ENCODE data around the gene ZBED4. TPM values are rescaled to one million over a fixed set of nuclear protein-coding genes. Genes with fewer than 3 reads are reported as not detected.

Gene ZBED4
- total RNA-seq, 2 experiments from 2014 or later, result 17.3 to 17.4 TPM

DNA sequence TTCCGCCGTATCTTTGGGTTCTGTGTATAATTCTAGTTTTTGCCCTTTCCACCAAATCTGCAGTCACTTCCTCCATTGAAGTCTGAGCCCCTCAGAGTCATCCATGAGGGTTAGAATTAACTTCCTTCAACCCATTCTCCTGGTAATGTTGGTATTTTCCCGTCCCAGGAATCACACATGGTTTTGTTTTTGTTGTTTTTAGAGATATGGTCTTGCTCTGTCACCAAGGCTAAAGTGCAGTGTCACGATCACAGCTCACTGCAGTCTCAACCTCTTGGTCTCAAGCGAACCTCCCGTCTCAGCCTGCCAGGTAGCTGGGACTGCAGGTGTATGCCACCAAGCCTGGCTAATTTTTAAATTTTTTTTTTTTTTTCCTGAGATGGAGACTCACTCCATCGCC lies 18.7 kb downstream of the ZBED4 start:
- H3K27ac Mint-ChIP-seq, result no peak overlapping the region
- ChIA-PET POLR2A (interaction anchor here (0.6 kb wide), 1 partner anchor 221 kb away, joined by 3 read pairs; no protein-coding TSS in a partner anchor), CTCF (interaction anchor here (0.6 to 1.3 kb wide), 3 partner anchors 9 to 445 kb away, joined by 3 to 4 read pairs (median 3); no protein-coding TSS in a partner anchor)
- peaks cover 44% of the 10 kb centered on the region for H3K4me1 Mint-ChIP-seq
- H3K9me3 Mint-ChIP-seq (ENCODE audit: low read depth), result peaks cover 13% of the 10 kb centered on the region
- intact Hi-C loops (cut with DNase I, micrococcal nuclease), result no loop called here
- DNase-seq (no peak), ATAC-seq (no peak)
- no peak overlapping the region for H3K4me3 Mint-ChIP-seq
- no peaks in the 10 kb centered on the region for H3K27me3 Mint-ChIP-seq
- H3K36me3 Mint-ChIP-seq (ENCODE audit: low read depth), result peaks cover 49% of the 10 kb centered on the region

GRCh38 chr22:49873228-49873940 lies 19.7 kb downstream of the ZBED4 start:
- Mint-ChIP-seq H3K9me3 (ENCODE audit: low read depth) (peaks cover 13% of the 10 kb centered on the region), H3K27me3 (no peaks in the 10 kb centered on the region), H3K4me1 (peaks cover 35% of the 10 kb centered on the region), H3K27ac (no peak overlapping the region), H3K4me3 (no peak overlapping the region), H3K36me3 (ENCODE audit: low read depth) (peaks cover 46% of the 10 kb centered on the region)
- ChIA-PET POLR2A (interaction anchor here (0.9 kb wide), 1 partner anchor 11 kb away, joined by 5 read pairs; no protein-coding TSS in a partner anchor), CTCF (interaction anchor here (0.6 kb wide), 1 partner anchor 446 kb away, joined by 3 read pairs; no protein-coding TSS in a partner anchor)
- intact Hi-C loops (cut with DNase I, micrococcal nuclease), result no loop called here
- DNase-seq (no peak), ATAC-seq (no peak)

GRCh38 chr22:49877642-49878041 lies 24.0 kb downstream of the ZBED4 start:
- Mint-ChIP-seq H3K36me3 (ENCODE audit: low read depth) (peaks cover 28% of the 10 kb centered on the region), H3K4me3 (no peak overlapping the region), H3K27me3 (no peaks in the 10 kb centered on the region), H3K27ac (no peak overlapping the region), H3K9me3 (ENCODE audit: low read depth) (no peaks in the 10 kb centered on the region), H3K4me1 (peaks cover 36% of the 10 kb centered on the region)
- ATAC-seq (no peak), DNase-seq (no peak)
- intact Hi-C loops (cut with DNase I, micrococcal nuclease), result no loop called here
- POLR2A ChIA-PET, result no interaction called here
- CTCF ChIA-PET, result interaction anchor here (0.7 kb wide), 1 partner anchor 10 kb away, joined by 3 read pairs; no protein-coding TSS in a partner anchor

GRCh38 chr22:49878206-49878605 lies 24.6 kb downstream of the ZBED4 start:
- no peak for ATAC-seq
- no peaks in the 10 kb centered on the region for H3K27me3 Mint-ChIP-seq
- no peak for DNase-seq
- H3K9me3 Mint-ChIP-seq (ENCODE audit: low read depth), result no peaks in the 10 kb centered on the region
- H3K27ac Mint-ChIP-seq, result no peak overlapping the region
- peaks cover 35% of the 10 kb centered on the region for H3K4me1 Mint-ChIP-seq
- intact Hi-C loops (cut with DNase I, micrococcal nuclease), result no loop called here
- H3K4me3 Mint-ChIP-seq, result no peak overlapping the region
- ChIA-PET POLR2A (no interaction called here), CTCF (no interaction called here)
- peaks cover 30% of the 10 kb centered on the region for H3K36me3 Mint-ChIP-seq (ENCODE audit: low read depth)

- peak overlapping the region; percentile 7 for H3K4me3 Mint-ChIP-seq
- DNase-seq (no peak), ATAC-seq (no peak)
- H3K27me3 Mint-ChIP-seq, result no peaks in the 10 kb centered on the region
- intact Hi-C loops (cut with DNase I, micrococcal nuclease), result no loop called here
- peaks cover 30% of the 10 kb centered on the region for H3K4me1 Mint-ChIP-seq
- ChIA-PET CTCF (interaction anchor here (1.2 kb wide), 1 partner anchor 20 kb away, joined by 3 read pairs; no protein-coding TSS in a partner anchor), POLR2A (no interaction called here)
- no peaks in the 10 kb centered on the region for H3K9me3 Mint-ChIP-seq (ENCODE audit: low read depth)
- H3K27ac Mint-ChIP-seq, result peak overlapping the region; percentile 39
- peaks cover 37% of the 10 kb centered on the region for H3K36me3 Mint-ChIP-seq (ENCODE audit: low read depth)
These were observed 26.2 kb downstream of the ZBED4 start for GRCh38 chr22:49879871-49880270.

DNA sequence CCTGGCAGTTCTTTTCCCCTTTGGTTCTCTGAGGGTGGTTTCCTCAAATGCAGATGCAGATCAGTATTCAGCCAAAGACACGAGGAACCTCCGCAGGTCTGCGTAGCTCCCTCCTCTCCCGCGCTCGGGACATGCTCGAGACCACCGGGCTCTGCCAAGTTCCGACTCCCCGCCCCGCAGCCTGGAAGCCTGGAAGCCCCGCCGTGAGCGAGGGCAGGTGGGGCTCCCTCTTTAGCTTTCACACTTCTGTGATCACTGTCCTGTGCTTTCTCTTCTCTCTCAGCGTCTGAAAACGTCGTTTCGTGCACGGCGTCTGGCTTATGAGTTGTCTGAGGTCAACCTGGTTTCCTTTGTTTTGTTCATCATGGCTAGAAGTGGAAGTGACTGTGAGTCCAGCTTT lies 26.6 kb downstream of the ZBED4 start:
- ATAC-seq, result peak; percentile 68
- Mint-ChIP-seq H3K9me3 (ENCODE audit: low read depth) (no peaks in the 10 kb centered on the region), H3K27me3 (no peaks in the 10 kb centered on the region), H3K27ac (peak overlapping the region; percentile 39), H3K36me3 (ENCODE audit: low read depth) (peaks cover 37% of the 10 kb centered on the region), H3K4me3 (peak overlapping the region; percentile 7), H3K4me1 (peaks cover 28% of the 10 kb centered on the region)
- POLR2A ChIA-PET, result no interaction called here
- intact Hi-C loops (cut with DNase I, micrococcal nuclease), result no loop called here
- CTCF ChIA-PET, result interaction anchor here (1.2 kb wide), 1 partner anchor 20 kb away, joined by 3 read pairs; no protein-coding TSS in a partner anchor
- DNase-seq, result peak; percentile 45

DNA sequence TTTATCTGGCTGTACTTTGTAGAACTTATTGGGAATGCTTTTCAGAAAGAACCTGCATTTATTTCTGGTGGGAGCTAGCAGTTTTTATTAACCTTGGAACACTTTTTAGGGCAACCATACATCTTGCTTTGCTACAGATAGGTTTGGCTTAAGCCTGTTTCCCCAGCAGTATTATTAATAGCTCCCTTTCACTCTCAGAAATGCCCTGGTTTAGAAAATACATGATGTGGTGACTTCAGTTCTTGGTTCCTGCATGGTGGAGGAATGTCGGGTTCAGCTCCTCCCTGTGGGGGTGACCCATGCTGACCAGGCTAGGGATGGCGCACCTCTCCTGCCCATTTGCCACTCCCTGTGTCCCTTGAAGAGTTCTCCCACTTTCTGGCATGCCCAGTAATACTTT lies 28.2 kb downstream of the ZBED4 start:
- no peaks in the 10 kb centered on the region for H3K9me3 Mint-ChIP-seq (ENCODE audit: low read depth)
- ChIA-PET CTCF (interaction anchor here (1.0 to 1.4 kb wide), 4 partner anchors 10 to 27 kb away, joined by 3 to 5 read pairs (median 3); no protein-coding TSS in a partner anchor), POLR2A (no interaction called here)
- no peak for ATAC-seq
- intact Hi-C loops (cut with DNase I, micrococcal nuclease), result no loop called here
- H3K27me3 Mint-ChIP-seq, result no peaks in the 10 kb centered on the region
- peaks cover 43% of the 10 kb centered on the region for H3K36me3 Mint-ChIP-seq (ENCODE audit: low read depth)
- no peak for DNase-seq
- H3K4me3 Mint-ChIP-seq, result no peak overlapping the region
- H3K4me1 Mint-ChIP-seq, result peaks cover 28% of the 10 kb centered on the region
- no peak overlapping the region for H3K27ac Mint-ChIP-seq

GRCh38 chr22:49882519-49883293 lies 29.1 kb downstream of the ZBED4 start:
- no peak for DNase-seq
- no peak overlapping the region for H3K27ac Mint-ChIP-seq
- no peaks in the 10 kb centered on the region for H3K27me3 Mint-ChIP-seq
- no peaks in the 10 kb centered on the region for H3K9me3 Mint-ChIP-seq (ENCODE audit: low read depth)
- H3K4me1 Mint-ChIP-seq, result peaks cover 28% of the 10 kb centered on the region
- intact Hi-C loops (cut with DNase I, micrococcal nuclease), result no loop called here
- no peak for ATAC-seq
- peaks cover 45% of the 10 kb centered on the region for H3K36me3 Mint-ChIP-seq (ENCODE audit: low read depth)
- POLR2A ChIA-PET, result no interaction called here
- no peak overlapping the region for H3K4me3 Mint-ChIP-seq
- CTCF ChIA-PET, result interaction anchor here (1.4 kb wide), 1 partner anchor 9 kb away, joined by 5 read pairs; no protein-coding TSS in a partner anchor

DNA sequence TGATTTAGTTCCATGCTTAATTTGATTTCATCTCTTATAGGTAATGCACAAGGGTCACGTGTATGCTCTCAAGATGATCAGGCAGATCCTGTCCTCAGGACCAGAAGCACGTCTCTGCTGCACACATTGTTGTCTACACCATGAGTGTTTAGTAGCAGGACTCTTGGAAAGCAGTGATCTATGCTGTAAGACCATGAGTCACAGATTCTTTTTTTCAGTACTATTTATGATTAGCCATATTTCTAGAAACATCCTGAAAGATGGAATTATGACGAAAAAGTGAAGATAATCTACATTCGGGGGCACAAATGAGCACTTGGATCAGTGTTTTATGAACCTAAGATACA lies 29.6 kb downstream of the ZBED4 start:
- no peak for ATAC-seq
- H3K9me3 Mint-ChIP-seq (ENCODE audit: low read depth), result no peaks in the 10 kb centered on the region

GRCh38 chr22:49884075-49884474 lies 30.4 kb downstream of the ZBED4 start:
- Mint-ChIP-seq H3K4me1 (peaks cover 24% of the 10 kb centered on the region), H3K9me3 (ENCODE audit: low read depth) (no peaks in the 10 kb centered on the region), H3K4me3 (no peak overlapping the region), H3K36me3 (ENCODE audit: low read depth) (peaks cover 51% of the 10 kb centered on the region), H3K27ac (no peak overlapping the region), H3K27me3 (no peaks in the 10 kb centered on the region)
- DNase-seq, result no peak
- ATAC-seq, result no peak
- CTCF ChIA-PET, result interaction anchor here (0.8 kb wide), 1 partner anchor 146 kb away, joined by 3 read pairs; no protein-coding TSS in a partner anchor
- POLR2A ChIA-PET, result no interaction called here
- intact Hi-C loops (cut with DNase I, micrococcal nuclease), result no loop called here

More for the DNA sequence above, 29.6 kb downstream of the ZBED4 start:
- H3K27ac Mint-ChIP-seq, result no peak overlapping the region
- H3K4me1 Mint-ChIP-seq, result peaks cover 27% of the 10 kb centered on the region
- no peak for DNase-seq
- ChIA-PET CTCF (no interaction called here), POLR2A (no interaction called here)
- no peak overlapping the region for H3K4me3 Mint-ChIP-seq
- intact Hi-C loops (cut with DNase I, micrococcal nuclease), result no loop called here
- H3K36me3 Mint-ChIP-seq (ENCODE audit: low read depth), result peaks cover 46% of the 10 kb centered on the region
- no peaks in the 10 kb centered on the region for H3K27me3 Mint-ChIP-seq

- ChIA-PET CTCF (interaction anchor here (0.8 kb wide), 1 partner anchor 146 kb away, joined by 3 read pairs; no protein-coding TSS in a partner anchor), POLR2A (no interaction called here)
- intact Hi-C loops (cut with DNase I, micrococcal nuclease), result no loop called here
- H3K4me1 Mint-ChIP-seq, result peaks cover 24% of the 10 kb centered on the region
- peaks cover 55% of the 10 kb centered on the region for H3K36me3 Mint-ChIP-seq (ENCODE audit: low read depth)
- ATAC-seq, result no peak
- H3K4me3 Mint-ChIP-seq, result no peak overlapping the region
- no peaks in the 10 kb centered on the region for H3K27me3 Mint-ChIP-seq
- DNase-seq, result no peak
- no peaks in the 10 kb centered on the region for H3K9me3 Mint-ChIP-seq (ENCODE audit: low read depth)
- H3K27ac Mint-ChIP-seq, result no peak overlapping the region
These were observed 31.0 kb downstream of the ZBED4 start for GRCh38 chr22:49884503-49885260.
